OCI-LY3 (cell line): Measurements from ENCODE around the gene PIM3.

Experiments used
- H2AFZ ChIP-seq: fragments of 200-600, 300-600 bp; shearing (Covaris generic); 2 replicates; pipeline ENCODE4 v1.6.0; 2014; ENCODE audit warnings: antibody characterized with exemption, low read depth, low read length
- H3K27ac ChIP-seq: fragments of 200-600, 300-600 bp; sonication (generic); 2 replicates; pipeline ENCODE4 v1.5.1; 2014; ENCODE audit warnings: mild to moderate bottlenecking, low read length, moderate library complexity, mixed read lengths
- H3K27me3 ChIP-seq: fragments of 200-600, 300-600 bp; sonication (generic); 2 replicates; pipeline ENCODE4 v1.6.1; 2014; ENCODE audit warnings: low read depth, low read length, mixed read lengths
- H3K36me3 ChIP-seq: fragments of 200-600, 300-600 bp; sonication (generic); replicated peaks from 2 replicates; pipeline ENCODE3; 2014; ENCODE audit warnings: low read depth, low read length, mixed read lengths
- H3K4me1 ChIP-seq: fragments of 300-600, 200-600 bp; sonication (generic); 2 replicates; pipeline ENCODE4 v1.6.1; 2014; ENCODE audit warnings: low read length, mixed read lengths
- H3K4me2 ChIP-seq: fragments of 200-600, 300-600 bp; sonication (generic); 2 replicates; pipeline ENCODE4 v1.6.1; 2014; ENCODE audit warnings: low read length, mixed read lengths
- H3K4me3 ChIP-seq: fragments of 300-600, 200-600 bp; sonication (generic); 2 replicates; pipeline ENCODE4 v1.5.1; 2014; ENCODE audit warnings: antibody characterized with exemption, mild to moderate bottlenecking, low read length, moderate library complexity
- H3K79me2 ChIP-seq: fragments of 300-600, 200-600 bp; shearing (Covaris generic); 2 replicates; pipeline ENCODE4 v1.6.1; 2014; ENCODE audit warnings: mild to moderate bottlenecking, low read length, mixed read lengths
- H3K9ac ChIP-seq: fragments of 300-600, 200-600 bp; shearing (Covaris generic); 2 replicates; pipeline ENCODE4 v1.6.0; 2014; ENCODE audit warnings: mild to moderate bottlenecking, low read length, moderate library complexity
- H3K9me3 ChIP-seq: fragments of 200-600, 300-600 bp; shearing (Covaris generic); 2 replicates; pipeline ENCODE4 v1.6.1; 2014; ENCODE audit warnings: low read length, mixed read lengths; ENCODE audit not compliant: insufficient read depth
- H4K20me1 ChIP-seq: fragments of 200-600, 300-600 bp; sonication (generic); 2 replicates; pipeline ENCODE4 v1.6.1; 2016; ENCODE audit warnings: low read length, mixed read lengths; ENCODE audit not compliant: insufficient read depth
- EZH2phosphoT487 ChIP-seq: fragments of 200-600 bp; shearing (Covaris generic); IDR thresholded peaks from 2 replicates; pipeline ENCODE4 v1.6.1; 2018; ENCODE audit warnings: antibody characterized with exemption, mixed run types, low read depth
- TF ChIP-seq, protein P1 (sequence below): fragments of 200-600, 300-600 bp; sonication (generic); IDR thresholded peaks from 2 replicates; pipeline ENCODE4 v1.5.1; 2014; ENCODE audit warnings: antibody characterized with exemption, low read length, low read depth

PIM3 gene

DNA sequence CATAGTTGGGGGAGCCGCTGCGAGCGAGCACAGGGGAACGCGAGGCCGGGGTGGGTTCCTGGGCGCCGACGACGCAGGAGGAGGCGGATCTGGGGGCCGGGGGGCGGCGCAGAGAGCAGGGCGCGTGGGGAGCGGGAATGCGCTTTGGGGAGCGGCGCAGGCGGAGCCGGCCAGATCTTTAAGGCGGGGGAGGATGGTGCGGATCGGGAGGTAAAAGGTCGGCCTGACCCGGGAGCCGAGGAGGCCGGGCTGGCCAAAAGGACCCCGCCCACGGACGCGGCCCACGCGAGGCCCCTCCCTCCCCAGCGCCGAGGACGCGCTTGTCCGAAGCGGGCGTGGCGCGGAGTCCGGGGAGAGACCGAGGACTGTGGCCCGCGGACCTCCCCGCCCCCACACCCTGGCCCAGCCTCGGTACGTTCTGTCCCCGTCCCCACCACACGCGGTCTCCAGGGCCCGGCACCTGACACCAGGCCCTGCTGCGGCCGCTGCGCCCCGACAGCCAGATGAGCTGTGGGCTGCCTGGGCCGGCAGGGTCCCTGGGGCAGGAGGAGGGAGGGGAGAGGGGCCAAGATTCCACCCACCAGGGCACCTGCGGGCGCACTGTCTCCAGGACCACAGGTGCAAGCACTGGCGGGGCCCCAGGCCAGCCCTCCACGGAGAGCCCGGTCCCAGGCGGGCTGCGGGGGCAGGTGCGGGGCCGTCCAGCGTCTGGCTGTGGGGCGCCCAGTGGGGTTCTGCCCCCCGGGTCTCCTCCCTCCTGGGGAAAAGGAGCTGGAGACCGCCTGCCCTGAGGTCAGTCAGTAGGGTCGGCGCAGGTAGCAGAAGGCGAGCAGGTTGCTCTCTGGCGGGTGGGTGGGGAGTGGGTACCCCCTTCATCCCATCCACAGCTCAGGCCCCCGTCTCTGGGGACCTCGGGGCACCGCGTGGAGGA lies 10.9 kb downstream of the PIM3 start:
- peaks cover 46% of the 10 kb centered on the region for H3K4me1 ChIP-seq
- H3K9me3 ChIP-seq, result no peaks in the 10 kb centered on the region
- no peak overlapping the region for H2AFZ ChIP-seq
- H3K27me3 ChIP-seq, result no peaks in the 10 kb centered on the region
- H3K4me2 ChIP-seq, result peak overlapping the region; percentile 65
- H4K20me1 ChIP-seq, result no peaks in the 10 kb centered on the region
- no peaks in the 10 kb centered on the region for H3K36me3 ChIP-seq
- peak overlapping the region; percentile 80 for H3K27ac ChIP-seq
- H3K79me2 ChIP-seq, result peaks cover 13% of the 10 kb centered on the region
- H3K9ac ChIP-seq, result peak overlapping the region; percentile 79
- H3K4me3 ChIP-seq, result peak overlapping the region; percentile 89
- TF ChIP-seq, protein P1, sequence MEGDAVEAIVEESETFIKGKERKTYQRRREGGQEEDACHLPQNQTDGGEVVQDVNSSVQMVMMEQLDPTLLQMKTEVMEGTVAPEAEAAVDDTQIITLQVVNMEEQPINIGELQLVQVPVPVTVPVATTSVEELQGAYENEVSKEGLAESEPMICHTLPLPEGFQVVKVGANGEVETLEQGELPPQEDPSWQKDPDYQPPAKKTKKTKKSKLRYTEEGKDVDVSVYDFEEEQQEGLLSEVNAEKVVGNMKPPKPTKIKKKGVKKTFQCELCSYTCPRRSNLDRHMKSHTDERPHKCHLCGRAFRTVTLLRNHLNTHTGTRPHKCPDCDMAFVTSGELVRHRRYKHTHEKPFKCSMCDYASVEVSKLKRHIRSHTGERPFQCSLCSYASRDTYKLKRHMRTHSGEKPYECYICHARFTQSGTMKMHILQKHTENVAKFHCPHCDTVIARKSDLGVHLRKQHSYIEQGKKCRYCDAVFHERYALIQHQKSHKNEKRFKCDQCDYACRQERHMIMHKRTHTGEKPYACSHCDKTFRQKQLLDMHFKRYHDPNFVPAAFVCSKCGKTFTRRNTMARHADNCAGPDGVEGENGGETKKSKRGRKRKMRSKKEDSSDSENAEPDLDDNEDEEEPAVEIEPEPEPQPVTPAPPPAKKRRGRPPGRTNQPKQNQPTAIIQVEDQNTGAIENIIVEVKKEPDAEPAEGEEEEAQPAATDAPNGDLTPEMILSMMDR, result no peak
- no peak for TF ChIP-seq EZH2phosphoT487

DNA sequence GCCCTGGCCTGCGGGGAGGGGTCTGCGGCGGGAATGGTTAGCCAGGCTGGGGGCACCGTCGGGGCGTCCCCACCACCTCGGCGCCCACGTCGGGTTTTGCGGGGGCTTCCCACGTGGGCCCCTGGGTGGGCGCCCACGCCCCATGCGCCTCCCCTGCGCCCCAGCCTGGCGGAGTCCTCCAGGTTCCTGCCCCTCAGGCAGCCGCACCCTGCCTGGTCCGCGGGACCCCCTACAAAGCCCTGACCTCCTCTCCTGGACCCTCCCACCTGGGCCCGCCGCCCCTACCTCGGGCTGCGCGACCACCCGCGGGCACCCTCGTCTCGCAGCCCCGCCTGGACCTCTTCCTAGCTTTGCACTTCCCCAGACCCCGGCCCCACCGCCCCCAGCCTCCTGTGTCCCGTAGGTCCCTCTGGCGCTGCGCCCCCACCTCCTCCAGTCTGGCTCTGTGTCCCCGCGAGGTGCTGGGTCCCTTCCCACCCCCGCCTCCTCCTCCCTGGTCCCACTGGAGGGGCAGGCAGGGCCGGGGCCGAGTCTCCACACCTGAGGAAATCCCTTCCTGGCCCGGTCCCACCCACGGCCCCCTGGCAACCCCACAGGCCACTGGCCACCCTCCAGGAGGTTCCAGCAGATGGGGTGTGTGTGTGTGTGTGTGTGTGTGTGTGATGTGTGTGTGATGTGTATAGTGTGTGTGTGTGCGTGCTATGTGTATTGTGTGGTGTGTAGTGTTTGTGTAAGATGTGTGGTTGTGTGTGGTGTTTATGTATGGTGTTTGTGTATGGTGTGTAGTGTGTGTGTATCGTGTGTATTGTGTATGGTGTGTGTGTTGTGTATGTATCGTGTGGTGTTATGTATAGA lies 11.8 kb downstream of the PIM3 start:
- Histone ChIP-seq H3K36me3 (no peaks in the 10 kb centered on the region), H3K27ac (peak overlapping the region; percentile 80), H3K4me2 (peak overlapping the region; percentile 65), H3K9ac (peak overlapping the region; percentile 79), H3K9me3 (no peaks in the 10 kb centered on the region), H3K4me3 (peak overlapping the region; percentile 89), H3K79me2 (peaks cover 13% of the 10 kb centered on the region), H3K4me1 (peaks cover 42% of the 10 kb centered on the region), H3K27me3 (no peaks in the 10 kb centered on the region), H4K20me1 (no peaks in the 10 kb centered on the region), H2AFZ (no peak overlapping the region)
- TF ChIP-seq, protein P1, result no peak
- no peak for TF ChIP-seq EZH2phosphoT487

DNA sequence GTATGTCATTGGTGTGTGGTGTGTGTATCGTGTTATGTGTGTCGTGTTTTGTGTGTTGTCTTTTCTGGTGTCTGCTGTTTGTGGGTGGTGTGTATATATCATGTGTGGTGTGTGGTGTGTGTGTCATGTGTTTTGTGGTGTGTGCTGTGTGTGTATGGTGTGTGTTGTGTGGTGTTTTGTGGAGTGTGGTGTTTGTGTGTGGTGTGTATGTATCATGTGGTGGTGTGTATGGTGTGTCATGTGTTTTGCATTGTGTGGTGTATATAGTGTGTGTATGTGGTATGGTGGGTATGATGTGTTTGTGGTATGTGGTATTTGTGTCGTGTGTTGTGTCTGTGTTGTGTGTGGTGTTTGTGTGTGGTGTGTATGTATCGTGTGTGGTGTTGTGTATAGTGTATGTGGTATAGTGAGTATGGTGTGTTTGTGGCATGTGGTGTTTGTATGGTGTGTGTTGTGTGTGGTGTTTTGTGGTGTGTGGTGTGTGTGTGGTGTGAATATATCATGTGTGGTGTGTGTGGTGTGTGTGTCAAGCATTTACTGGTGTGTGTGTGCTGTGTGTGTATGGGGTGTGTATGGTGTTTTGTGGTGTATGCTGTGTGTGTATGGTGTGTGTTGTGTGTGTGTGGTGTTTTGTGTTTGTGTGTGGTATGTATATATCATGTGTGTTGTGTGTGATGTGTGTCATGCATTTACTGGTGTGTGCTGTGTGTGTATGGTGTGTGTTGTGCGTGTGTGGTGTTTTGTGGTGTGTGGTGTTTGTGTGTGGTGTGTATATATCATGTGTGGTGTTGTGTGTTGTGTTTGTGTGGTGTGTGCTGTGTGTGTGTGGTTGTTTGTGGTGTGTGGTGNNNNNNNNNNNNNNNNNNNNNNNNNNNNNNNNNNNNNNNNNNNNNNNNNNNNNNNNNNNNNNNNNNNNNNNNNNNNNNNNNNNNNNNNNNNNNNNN lies 12.7 kb downstream of the PIM3 start:
- Histone ChIP-seq H3K9ac (peak overlapping the region; percentile 79; the same call in 1 of the 2 replicates), H2AFZ (no peak overlapping the region), H3K27ac (no peak overlapping the region), H3K27me3 (no peaks in the 10 kb centered on the region), H3K4me2 (peak overlapping the region; percentile 65), H3K4me1 (peaks cover 40% of the 10 kb centered on the region), H3K36me3 (no peaks in the 10 kb centered on the region), H3K79me2 (peaks cover 13% of the 10 kb centered on the region), H3K9me3 (no peaks in the 10 kb centered on the region), H4K20me1 (no peaks in the 10 kb centered on the region), H3K4me3 (peak overlapping the region; percentile 89)
- TF ChIP-seq, protein P1, result no peak
- no peak for TF ChIP-seq EZH2phosphoT487
